ENCODE measurements around the gene HSD17B14. TPM values are rescaled to one million over a fixed set of nuclear protein-coding genes. Genes with fewer than 3 reads are reported as not detected.

Gene HSD17B14
- total and polyA plus RNA-seq, 9 of the 15 experiments (the other 6 are each of a cell fraction or from before 2014, with no cell fraction given) = 0.16 TPM; not detected in 8

DNA sequence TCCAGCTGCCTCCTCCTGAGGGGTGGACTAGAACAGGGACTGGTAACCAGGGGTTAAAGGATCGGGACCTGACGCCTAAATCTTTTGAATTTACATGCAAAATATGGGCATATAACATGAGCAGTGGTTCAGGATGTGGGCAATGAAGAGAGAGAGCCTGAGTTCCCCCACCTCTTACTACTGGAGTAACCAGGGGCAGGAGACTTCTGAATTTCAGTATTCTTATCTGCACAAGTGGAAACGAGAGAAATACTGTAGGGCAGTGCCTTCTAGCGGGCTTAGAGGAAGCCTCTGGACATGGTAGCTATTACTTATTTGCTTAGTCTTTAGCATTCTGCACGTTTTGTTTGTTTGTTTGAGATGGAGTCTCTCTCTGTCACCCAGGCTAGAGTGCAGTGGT is 51.8 kb downstream of the HSD17B14 start:
- ATAC-seq (peak; percentile 82), FAIRE-seq (peak; percentile 59)
- POLR2A ChIA-PET = interaction anchor here (0.7 to 2.5 kb wide), 11 partner anchors 11 to 182 kb away, joined by 3 to 7 read pairs (median 4); partner anchors contain the start of genes FAM83E, IZUMO1, PPP1R15A and RPL18
- TF ChIP-seq ZNF778 (CRISPR knock-in tag; IDR thresholded peaks at IDR 0.05) (no peak), GATA2 (CRISPR knock-in tag; IDR thresholded peaks at IDR 0.05) (no peak), PPARD (CRISPR knock-in tag; IDR thresholded peaks at IDR 0.05) (no peak), CEBPG (CRISPR knock-in tag; IDR thresholded peaks at IDR 0.05) (no peak), CEBPG (tag; conservative IDR thresholded peaks at IDR 0.05 in 1 of 2, IDR thresholded peaks at IDR 0.05 in 1 of 2) (no peak), SETDB1 (IDR thresholded peaks at IDR 0.05; ENCODE audit: low read length) (no peak), SIN3B (IDR thresholded peaks at IDR 0.05; ENCODE audit: low read depth) (no peak), ZNF57 (CRISPR knock-in tag; IDR thresholded peaks at IDR 0.05) (no peak), ESRRA (IDR thresholded peaks at IDR 0.05; ENCODE audit: borderline replicate concordance, low read depth) (peak; percentile 49; the same call in 1 of the 2 replicates), ZNF695 (CRISPR knock-in tag; IDR thresholded peaks at IDR 0.05) (no peak), ZNF551 (CRISPR knock-in tag; IDR thresholded peaks at IDR 0.05) (no peak), ZNF77 (CRISPR knock-in tag; IDR thresholded peaks at IDR 0.05) (no peak)
- TF ChIP-seq, protein P1, sequence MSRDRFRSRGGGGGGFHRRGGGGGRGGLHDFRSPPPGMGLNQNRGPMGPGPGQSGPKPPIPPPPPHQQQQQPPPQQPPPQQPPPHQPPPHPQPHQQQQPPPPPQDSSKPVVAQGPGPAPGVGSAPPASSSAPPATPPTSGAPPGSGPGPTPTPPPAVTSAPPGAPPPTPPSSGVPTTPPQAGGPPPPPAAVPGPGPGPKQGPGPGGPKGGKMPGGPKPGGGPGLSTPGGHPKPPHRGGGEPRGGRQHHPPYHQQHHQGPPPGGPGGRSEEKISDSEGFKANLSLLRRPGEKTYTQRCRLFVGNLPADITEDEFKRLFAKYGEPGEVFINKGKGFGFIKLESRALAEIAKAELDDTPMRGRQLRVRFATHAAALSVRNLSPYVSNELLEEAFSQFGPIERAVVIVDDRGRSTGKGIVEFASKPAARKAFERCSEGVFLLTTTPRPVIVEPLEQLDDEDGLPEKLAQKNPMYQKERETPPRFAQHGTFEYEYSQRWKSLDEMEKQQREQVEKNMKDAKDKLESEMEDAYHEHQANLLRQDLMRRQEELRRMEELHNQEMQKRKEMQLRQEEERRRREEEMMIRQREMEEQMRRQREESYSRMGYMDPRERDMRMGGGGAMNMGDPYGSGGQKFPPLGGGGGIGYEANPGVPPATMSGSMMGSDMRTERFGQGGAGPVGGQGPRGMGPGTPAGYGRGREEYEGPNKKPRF (IDR thresholded peaks at IDR 0.05; ENCODE audit: low read depth, low read length) = no peak
- TF ChIP-seq, protein P2, sequence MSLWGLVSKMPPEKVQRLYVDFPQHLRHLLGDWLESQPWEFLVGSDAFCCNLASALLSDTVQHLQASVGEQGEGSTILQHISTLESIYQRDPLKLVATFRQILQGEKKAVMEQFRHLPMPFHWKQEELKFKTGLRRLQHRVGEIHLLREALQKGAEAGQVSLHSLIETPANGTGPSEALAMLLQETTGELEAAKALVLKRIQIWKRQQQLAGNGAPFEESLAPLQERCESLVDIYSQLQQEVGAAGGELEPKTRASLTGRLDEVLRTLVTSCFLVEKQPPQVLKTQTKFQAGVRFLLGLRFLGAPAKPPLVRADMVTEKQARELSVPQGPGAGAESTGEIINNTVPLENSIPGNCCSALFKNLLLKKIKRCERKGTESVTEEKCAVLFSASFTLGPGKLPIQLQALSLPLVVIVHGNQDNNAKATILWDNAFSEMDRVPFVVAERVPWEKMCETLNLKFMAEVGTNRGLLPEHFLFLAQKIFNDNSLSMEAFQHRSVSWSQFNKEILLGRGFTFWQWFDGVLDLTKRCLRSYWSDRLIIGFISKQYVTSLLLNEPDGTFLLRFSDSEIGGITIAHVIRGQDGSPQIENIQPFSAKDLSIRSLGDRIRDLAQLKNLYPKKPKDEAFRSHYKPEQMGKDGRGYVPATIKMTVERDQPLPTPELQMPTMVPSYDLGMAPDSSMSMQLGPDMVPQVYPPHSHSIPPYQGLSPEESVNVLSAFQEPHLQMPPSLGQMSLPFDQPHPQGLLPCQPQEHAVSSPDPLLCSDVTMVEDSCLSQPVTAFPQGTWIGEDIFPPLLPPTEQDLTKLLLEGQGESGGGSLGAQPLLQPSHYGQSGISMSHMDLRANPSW (CRISPR knock-in tag; IDR thresholded peaks at IDR 0.05) = no peak
- TF ChIP-seq, protein P3, sequence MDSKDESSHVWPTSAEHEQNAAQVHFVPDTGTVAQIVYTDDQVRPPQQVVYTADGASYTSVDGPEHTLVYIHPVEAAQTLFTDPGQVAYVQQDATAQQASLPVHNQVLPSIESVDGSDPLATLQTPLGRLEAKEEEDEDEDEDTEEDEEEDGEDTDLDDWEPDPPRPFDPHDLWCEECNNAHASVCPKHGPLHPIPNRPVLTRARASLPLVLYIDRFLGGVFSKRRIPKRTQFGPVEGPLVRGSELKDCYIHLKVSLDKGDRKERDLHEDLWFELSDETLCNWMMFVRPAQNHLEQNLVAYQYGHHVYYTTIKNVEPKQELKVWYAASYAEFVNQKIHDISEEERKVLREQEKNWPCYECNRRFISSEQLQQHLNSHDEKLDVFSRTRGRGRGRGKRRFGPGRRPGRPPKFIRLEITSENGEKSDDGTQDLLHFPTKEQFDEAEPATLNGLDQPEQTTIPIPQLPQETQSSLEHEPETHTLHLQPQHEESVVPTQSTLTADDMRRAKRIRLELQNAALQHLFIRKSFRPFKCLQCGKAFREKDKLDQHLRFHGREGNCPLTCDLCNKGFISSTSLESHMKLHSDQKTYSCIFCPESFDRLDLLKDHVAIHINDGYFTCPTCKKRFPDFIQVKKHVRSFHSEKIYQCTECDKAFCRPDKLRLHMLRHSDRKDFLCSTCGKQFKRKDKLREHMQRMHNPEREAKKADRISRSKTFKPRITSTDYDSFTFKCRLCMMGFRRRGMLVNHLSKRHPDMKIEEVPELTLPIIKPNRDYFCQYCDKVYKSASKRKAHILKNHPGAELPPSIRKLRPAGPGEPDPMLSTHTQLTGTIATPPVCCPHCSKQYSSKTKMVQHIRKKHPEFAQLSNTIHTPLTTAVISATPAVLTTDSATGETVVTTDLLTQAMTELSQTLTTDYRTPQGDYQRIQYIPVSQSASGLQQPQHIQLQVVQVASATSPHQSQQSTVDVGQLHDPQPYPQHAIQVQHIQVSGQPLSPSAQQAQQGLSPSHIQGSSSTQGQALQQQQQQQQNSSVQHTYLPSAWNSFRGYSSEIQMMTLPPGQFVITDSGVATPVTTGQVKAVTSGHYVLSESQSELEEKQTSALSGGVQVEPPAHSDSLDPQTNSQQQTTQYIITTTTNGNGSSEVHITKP (IDR thresholded peaks at IDR 0.05; ENCODE audit: partially characterized antibody) = no peak

More for the DNA sequence above, 51.8 kb downstream of the HSD17B14 start:
- CTCF ChIA-PET (ENCODE audit: low intra/inter-chr PET ratio) = interaction anchor here (0.6 to 2.0 kb wide), 4 partner anchors 109 to 138 kb away, joined by 5 to 16 read pairs (median 6); partner anchors contain the start of gene CA11
- no peaks in the 10 kb centered on the region for H3K27me3 ChIP-seq (ENCODE audit: control insufficient read depth in 2 of 2, insufficient read depth in 2 of 2, low read length in 2 of 2)
- H3K4me2 ChIP-seq (ENCODE audit: insufficient read depth, low read length) = peak overlapping the region; percentile 27; the same call in 1 of the 2 replicates
- H4K20me1 ChIP-seq (replicated peaks; ENCODE audit: control insufficient read depth, insufficient read depth, low read length) = no peaks in the 10 kb centered on the region
- H3K9me3 ChIP-seq (replicated peaks; ENCODE audit: control insufficient read depth, insufficient read depth, low read depth, low read length) = no peaks in the 10 kb centered on the region
- no peak overlapping the region for H3K4me3 ChIP-seq
- H3K27ac ChIP-seq (ENCODE audit: extremely low read depth, low read depth, low read length) = no peak overlapping the region; the same call in 2 of the 3 replicates
- H3K79me2 ChIP-seq (ENCODE audit: control insufficient read depth, insufficient read depth, low read length) = no peaks in the 10 kb centered on the region
- intact Hi-C loops (cut with micrococcal nuclease) = loop anchor here (1.0 to 10.0 kb wide), 4 partner anchors 109 to 440 kb away; partner anchors contain the start of gene CA11
- no peaks in the 10 kb centered on the region for H3K9me1 ChIP-seq (ENCODE audit: control insufficient read depth, insufficient read depth, low read length)
- H3K9ac ChIP-seq (ENCODE audit: insufficient read depth in 1 of 2, low read depth in 2 of 2, low read length in 2 of 2) = peak overlapping the region; percentile 10 to 38; a peak in 2 of 4 replicates
- no TSS peak for BruUV-seq (replicated peaks)
- peak; percentile 10 to 78 (median 35) for DNase-seq (ENCODE audit: extremely low read depth in 1 of 4, low spot score in 3 of 4)
- H3K4me1 ChIP-seq (replicated peaks in 1 of 2; ENCODE audit: control insufficient read depth in 2 of 2, insufficient read depth in 2 of 2, low read length in 2 of 2) = peaks cover 24 to 34% of the 10 kb centered on the region in 2 experiments
- peak overlapping the region; percentile 79 for H2AFZ ChIP-seq (ENCODE audit: low read depth, low read length)
- in situ Hi-C loops (cut with MboI) = loop anchor here (5.0 kb wide), 1 partner anchor 137 kb away; the partner anchor contains the start of gene CA11
- no peaks in the 10 kb centered on the region for H3K36me3 ChIP-seq (ENCODE audit: control insufficient read depth, insufficient read depth, low read length)
- WGBS (ENCODE audit: insufficient coverage, low coverage, missing lambda C conversion rate) = 20% methylated on average over 5 of the region's 5 CpGs

Data from K562 (cell line).